Erythroblast (primary cell): Measurements from ENCODE around the gene MOGAT3.

Source experiments
- DNase-seq, 2 experiments: peaks; one replicate each; lab custom pipeline; 2025; lab: John Stamatoyannopoulos, UW
- GATA1 ChIP-seq: IDR thresholded peaks from 2 replicates; pipeline ENCODE4 v1.6.1; 2011; ENCODE audit warnings: low read depth, mild to moderate bottlenecking, control low read depth, low read length, moderate library complexity
- POLR2A ChIP-seq: IDR thresholded peaks from 2 replicates; pipeline ENCODE4 v1.6.1; 2011; ENCODE audit warnings: mild to moderate bottlenecking, low read length

The MOGAT3 gene

DNA sequence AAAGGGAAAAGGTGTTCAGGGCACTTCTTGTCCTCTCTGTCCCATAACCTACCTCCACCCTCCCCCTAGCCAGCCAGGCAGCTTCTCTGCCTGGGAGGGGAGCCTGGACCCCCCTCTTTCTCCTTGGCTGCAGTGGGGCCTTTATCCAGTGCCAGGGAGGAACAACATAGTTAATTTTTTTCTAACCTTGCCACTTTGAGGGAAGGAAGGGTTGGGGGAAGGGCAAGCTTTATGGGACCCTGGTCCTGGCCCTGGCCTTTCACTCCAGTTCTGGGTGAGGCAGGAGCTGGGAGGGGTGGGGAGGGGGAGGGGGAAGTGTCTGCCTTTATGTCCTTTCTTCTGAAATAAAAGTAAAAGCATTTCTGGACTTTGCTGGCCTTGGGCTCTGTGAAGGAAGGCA lies 39.9 kb downstream of the MOGAT3 start:
- TF ChIP-seq GATA1 (no peak), POLR2A (no peak)
- DNase-seq = no peak

DNA sequence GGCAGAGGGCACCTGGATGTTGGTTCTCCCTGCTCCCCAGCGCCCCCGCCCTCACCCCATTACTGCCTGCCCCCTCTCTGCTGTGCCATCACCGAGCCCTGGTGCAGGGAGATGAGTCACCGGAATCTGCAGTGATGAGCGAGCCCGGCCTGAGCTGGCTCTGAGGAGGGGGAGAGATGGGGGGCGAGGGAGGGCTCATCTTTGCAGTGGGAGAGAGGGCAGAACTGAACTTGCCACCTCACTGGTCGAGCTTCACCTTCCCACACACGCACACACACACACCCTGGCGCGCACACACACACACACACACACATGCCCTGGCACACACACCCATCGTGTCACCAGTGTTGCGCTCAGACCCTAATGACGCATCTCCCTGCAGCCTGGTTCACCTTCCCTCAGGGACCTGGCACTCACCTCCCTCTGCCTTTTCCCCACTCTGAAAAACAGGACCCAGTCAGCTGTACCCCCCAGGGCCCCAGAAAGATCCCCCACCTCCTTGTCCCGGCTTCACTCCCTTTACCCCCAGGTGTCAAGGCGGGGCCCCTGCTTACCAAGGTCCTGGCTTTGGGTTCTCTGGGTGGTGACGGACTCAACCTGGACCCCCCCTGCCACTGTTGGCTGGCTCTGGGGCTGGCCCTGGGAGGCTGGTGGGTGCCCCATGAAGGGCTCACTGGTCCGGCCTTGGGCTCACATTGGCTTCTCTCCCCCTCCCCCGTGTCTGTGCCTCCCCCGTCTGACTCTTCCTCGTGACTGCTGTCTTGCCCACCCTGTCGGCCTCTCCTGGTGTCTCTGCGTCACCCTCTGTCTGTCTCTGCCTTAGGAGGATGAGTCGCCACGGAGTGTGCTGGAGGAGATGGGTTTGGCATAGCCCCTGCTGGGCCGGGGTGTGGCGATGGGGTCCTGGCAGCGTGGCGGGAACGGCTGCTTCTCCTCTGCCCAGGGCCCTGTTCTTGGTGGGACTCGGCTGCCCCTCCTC lies 40.9 kb downstream of the MOGAT3 start:
- DNase-seq = no peak
- TF ChIP-seq GATA1 (no peak), POLR2A (no peak)

GRCh38 chr7:101156866-101157589 lies 43.8 kb downstream of the MOGAT3 start:
- no peak for DNase-seq

GRCh38 chr7:101156277-101156676 lies 44.6 kb downstream of the MOGAT3 start:
- TF ChIP-seq POLR2A = no peak
- DNase-seq = no peak

More at GRCh38 chr7:101156866-101157589, 43.8 kb downstream of the MOGAT3 start:
- TF ChIP-seq GATA1 (no peak), POLR2A (no peak)

DNA sequence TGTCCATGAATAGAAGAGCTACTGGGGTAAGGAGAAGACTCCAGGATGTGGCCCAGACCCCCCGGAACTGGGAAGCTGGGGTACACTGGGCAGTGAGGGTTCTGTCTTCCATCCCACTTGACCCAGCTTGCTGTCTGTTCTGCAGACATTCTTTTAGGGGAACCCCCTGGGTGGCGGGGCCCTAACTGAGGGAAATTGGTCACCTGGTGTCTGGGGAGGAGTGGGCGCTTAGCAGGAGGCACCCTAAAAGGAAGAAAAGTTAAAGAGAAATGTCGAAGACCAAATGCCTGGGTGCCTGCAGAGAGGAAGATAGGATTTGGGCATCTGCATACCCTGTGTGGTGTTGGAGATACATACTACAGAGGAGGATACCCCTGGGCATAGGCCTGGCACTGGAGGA lies 45.5 kb downstream of the MOGAT3 start:
- no peak for DNase-seq
- TF ChIP-seq GATA1 (no peak), POLR2A (no peak)

GRCh38 chr7:101154693-101155102 lies 46.1 kb downstream of the MOGAT3 start:
- TF ChIP-seq POLR2A (no peak), GATA1 (no peak)

DNA sequence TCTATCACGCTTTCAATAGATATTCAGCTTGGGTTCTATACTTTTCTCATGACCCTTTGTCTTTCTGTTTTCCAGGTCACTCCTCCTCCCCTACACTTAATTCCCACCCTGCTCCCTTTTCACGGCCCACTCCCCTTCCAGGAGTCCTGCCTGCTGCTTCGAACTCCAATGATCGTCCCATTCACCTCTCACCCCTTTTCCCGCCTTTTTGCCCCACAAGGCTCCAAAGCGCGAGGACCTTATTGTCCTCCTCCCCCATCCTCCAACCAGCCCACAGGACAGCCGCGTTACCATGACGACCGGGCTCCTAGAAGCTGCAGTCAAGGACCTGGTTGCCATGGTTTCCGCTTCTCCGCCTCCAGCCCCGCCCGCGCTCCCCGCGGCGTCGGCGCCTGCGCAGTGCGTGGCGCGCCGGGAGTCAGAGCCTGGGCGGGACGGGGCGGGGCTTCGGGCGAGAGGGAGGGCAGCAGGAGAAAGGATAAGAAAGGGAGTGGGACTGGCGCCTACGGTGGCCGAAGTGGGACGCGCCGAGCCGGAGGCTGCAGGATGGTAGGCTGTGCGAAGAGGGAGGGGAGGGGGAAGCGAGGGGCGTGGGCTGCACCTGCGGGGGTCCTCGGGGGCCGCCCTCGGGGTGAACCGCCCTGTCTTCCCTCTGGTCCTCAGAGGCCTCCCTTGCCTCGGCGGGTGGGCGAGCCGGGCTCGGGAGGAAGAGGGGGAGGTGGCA lies 46.7 kb downstream of the MOGAT3 start, which contains the start of gene AP1S1:
Gene AP1S1, plus strand, starts transcription at position 508 of the 724 bp plus-strand sequence. Its CDS starts 39 bp downstream, at position 547.
- peak; percentile 93 to 95 for DNase-seq
- no peak for TF ChIP-seq POLR2A
- TF ChIP-seq GATA1 = no peak

More at GRCh38 chr7:101154693-101155102, 46.1 kb downstream of the MOGAT3 start:
- DNase-seq = no peak

GRCh38 chr7:101151908-101152651 lies 48.8 kb downstream of the MOGAT3 start:
- DNase-seq = peak; percentile 34 to 53
- TF ChIP-seq POLR2A (no peak), GATA1 (no peak)
